HG03521 (cell line): ENCODE measurements around the gene AMBP.

Source experiments
- ATAC-seq: cut with Tn5 transposase; IDR thresholded peaks from one replicate; pipeline ENCODE4 v1.9.1; 2021; ENCODE audit warnings: mild to moderate bottlenecking, moderate library complexity; ENCODE audit not compliant: unreplicated experiment

The AMBP gene

DNA sequence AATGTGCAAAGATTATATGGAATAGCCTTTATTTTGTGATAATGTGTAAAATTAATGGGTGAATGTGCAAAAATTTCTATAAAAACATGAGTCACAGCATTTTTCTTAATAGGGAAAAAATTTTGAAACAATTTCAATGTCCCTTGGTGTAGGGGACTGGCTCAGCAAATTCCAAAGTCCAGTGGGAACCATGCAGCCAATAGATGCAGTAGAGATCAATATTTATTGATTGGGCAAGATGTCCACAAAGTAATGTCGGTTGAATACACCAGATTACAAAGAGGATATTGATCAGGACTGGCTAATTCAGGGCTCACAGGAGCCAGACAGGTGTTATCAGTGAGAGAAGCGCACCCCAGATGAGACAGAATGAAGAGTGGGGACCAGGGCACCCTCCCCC lies 62.5 kb downstream of the AMBP start:
- no peak for ATAC-seq

DNA sequence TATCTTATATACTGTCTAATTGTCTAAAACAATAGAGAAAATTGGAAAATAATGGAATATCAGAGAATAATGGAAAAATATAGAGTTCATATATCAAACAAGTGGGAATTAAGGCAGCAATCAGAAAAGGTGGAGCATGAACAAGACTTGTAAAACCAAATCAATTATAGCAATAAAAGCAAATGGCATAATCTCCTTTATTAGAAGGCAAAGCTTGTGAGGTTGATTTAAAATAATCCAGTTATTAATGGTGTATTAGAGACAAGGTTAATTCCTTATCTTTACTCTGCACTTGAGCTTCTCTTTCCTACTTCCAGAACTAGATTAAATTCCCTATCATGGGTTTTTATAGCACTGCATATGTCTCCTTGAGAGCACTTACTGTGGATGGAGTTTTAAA lies 64.1 kb downstream of the AMBP start:
- ATAC-seq: no peak

DNA sequence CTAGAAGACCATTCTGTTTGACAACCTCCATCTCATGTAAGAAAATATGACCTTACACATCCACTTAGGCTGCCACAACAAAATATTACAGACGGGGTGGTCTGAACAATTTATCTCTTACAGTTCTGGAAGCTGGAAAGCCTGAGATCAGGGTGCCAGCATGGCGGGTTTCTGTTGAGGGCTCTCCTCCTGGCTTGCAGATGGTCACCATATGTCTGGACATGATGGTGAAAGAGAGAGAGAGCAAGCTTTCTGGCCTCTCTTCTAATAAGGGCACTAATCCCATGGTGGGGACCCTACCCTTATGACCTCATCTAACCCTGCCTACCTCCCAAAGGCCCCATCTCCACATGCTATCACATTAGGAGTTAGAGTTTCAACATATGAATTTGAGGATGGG lies 66.0 kb downstream of the AMBP start:
- no peak for ATAC-seq

DNA sequence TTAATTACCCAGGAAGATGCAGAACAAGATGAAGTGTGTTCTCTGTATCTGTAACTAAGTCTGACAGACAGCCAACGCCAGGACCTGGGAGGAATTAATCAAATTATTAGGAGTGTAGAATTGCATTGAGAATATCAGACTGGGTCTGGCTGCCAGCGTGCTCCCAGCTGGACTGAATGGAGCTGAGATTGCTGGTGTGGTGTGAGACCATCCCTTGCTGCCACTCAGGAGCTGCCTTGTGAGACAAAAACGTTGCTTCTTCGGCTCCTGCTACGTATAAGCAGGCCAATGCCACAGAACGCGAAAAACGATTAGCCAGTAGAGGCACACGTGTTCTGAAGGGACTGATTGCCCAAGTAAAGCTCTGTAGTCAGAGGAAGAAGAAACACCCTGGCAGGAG lies 66.8 kb downstream of the AMBP start:
- no peak for ATAC-seq
